TTC549 (cell line): ENCODE results near the gene PRICKLE3.

Experiments
- FAIRE-seq: peaks from 2 replicates; lab custom pipeline; 2012; peaks lifted over from hg19 to GRCh38; lab: Jason Lieb, UNC

The PRICKLE3 gene

DNA sequence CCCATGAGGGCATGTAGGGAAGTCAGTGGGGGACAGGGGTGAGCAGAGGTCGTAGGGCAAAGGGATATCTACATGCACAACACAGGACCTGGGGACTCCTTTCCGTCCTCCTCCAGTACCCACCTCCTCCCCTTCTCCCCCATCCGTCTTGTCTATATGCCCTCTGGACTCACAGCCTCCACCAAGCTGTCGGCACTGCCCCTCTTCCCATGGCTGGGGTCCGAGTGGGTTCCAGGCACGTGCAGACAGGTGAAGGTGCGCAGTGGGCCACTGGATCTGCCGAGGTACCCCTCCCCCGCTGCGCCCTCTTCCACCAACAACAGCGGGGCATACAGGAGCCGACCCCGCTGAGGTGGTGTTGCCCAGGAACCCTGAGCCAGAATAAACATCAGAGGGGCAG lies 19.3 kb upstream of the PRICKLE3 start:
- FAIRE-seq: no peak

DNA sequence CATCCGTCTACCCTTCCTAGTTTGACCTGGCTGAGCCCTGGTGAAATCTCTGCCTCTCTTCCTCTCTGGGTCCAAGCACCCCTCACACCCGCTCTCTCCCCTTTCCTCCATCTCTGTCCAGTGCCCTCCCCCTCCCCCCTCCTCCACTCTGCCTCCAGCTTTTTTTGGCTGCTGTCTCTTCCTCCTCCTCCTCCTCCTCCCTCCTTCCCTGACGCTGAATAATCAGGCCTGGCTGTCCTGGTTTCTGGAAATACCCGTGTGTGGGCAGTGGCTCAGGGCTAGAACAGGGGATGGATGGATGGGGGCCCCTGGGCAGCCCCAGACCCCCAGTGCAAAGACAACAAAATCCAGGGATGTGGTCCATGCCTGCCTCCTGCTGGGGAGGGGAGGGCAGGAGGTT lies 18.5 kb upstream of the PRICKLE3 start:
- no peak for FAIRE-seq

DNA sequence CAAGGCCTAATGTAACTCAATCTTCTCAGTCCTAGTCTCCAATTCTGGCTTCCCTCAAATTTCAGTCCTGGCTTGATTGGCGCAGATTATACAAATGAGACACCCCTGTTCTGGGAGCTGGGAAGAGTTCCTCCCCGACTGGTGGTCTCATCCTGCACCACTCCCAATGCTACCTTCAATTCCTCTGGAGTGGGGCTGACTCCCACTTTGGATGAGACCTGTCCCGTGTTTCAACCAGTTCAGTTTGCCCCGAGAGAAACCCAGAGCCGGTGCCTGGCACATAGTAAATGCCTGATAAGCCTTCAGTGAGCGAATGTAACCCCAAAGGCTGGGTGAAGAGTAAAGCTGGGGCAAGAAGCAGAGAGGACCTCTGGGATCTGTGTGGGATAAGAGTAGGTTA lies 17.8 kb upstream of the PRICKLE3 start:
- FAIRE-seq: no peak

DNA sequence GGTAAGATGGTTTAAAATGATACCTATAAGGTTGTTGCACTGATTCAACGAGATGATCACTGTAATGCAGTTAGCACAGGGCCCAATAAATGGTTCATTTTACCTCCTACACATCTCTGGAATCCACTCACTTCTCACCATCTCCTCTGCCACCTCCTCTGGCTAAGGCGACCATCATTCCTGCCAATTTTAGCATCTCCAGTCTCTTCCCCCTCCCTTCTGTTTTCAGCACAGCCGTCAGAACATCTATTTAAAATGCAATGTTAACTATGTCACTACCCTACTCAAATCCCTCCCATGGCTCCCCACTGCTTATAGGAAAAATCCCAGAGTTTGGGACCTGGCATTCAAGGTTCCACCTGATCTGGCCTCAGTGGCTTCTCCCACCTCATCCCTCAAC lies 17.4 kb upstream of the PRICKLE3 start:
- FAIRE-seq: no peak

DNA sequence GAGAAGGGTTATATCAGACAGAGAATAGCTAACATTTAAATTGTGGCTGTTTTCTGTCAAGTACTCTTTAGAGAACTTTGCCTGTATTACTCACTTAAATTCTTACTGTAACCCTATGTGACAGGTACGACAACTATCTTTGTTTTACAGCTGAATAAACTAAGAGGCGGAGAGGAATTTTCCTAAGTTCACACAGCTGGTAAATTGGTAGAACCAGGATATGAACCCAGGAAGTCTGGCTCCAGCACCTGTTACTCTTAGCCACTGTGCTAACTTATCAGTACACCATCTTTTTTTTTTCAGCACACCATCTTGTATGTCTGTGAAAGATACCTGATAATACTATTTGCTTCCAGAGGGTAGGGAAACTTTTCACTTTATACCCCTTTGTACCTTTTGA lies 15.8 kb upstream of the PRICKLE3 start:
- no peak for FAIRE-seq

DNA sequence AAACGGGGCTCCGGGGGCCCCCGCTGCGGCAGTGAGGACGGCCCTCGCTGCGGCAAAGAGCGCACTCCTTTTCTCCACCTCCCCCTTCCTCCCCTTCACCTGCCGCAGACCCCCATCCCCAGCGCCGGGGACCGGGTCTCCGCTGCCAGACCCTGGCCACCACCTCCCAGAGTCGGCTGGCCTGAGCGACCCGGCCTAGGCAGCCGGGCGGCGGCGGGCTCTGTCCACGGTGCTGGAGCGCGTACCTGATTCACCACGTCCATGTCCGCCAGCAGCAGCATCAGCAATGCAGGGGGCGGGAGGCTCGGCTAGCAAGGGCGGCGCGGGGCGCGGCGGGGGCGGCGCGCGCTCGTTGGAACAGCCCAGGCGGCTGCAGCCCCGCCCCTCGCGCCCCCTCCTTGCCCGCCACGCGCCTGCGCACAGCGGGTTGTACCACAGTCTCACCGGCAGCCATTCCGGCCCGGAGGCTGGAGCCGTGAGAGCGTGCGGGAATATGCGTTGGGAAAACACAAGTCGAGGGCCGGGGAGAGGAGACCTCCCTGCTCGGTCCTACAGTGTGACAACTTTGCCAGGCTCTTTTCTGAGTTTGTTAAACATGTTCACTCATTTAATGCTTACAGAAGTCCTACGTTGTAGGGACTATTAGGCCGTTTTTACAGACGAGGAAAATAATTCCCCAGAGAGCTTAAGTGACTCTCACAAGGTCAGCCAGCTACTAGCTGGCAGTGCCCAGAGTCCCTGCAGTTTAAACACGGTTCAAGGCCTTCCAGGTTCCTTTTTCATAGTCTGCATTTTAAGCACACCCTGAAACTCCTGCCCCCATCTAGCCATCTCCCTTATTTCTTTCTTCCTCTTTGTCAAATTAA lies 14.0 kb upstream of the PRICKLE3 start, which contains the start of gene SYP:
Gene SYP, minus strand, starts transcription at position 288 of the 866 bp plus-strand sequence. Its CDS starts 7 bp downstream, at position 281.
- no peak for FAIRE-seq

DNA sequence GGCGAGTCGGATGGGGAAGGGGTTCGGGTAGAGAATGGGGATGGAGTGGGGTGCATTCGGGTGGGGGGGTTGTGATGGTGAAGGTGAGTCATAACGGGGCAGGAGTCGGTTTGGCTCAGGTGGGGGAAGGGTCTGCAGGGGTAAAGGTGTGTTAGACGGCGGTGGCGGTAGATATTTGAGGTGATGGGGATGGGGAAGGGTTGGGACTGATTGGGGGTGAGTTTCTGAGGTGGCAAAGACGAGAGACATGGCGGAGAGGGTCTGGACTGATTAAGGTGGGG lies 13.1 kb upstream of the PRICKLE3 start:
- no peak for FAIRE-seq

DNA sequence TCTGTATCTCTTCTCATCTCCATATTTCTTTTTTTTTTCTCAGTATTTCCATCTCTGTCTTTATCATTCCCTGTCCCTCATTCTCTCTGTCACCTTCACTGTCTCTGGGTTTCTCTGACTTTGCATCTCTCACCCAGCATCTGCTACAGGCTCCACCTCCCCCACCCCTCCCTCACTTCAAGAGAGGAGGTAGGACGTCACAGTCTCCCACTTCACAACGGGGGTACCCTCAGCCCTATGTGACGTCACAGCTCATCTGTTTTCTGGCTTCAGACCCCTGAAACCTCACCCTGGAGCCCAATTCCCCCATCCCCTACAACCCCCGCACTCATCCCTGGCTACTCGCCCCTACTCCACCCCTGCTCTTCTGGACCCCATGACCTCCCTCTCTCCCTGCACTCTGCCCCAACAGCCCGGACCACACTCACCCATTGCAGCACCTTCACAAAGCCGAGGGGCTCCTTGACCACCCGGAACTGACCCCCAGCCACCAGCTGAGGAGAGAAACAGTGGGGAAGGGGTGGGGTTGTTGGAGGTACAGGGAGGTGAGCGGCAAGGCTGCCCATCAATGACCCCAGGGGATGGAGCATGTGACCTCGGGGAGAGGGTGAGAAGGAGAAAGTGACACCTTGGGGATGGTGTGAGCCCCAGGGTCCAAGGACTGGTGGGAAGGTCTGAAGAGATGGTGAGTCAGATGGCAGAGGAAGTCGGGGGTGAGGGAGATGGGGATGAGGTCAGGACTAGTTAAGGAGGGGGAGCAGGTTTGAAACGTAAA lies 12.6 kb upstream of the PRICKLE3 start:
- FAIRE-seq: no peak

DNA sequence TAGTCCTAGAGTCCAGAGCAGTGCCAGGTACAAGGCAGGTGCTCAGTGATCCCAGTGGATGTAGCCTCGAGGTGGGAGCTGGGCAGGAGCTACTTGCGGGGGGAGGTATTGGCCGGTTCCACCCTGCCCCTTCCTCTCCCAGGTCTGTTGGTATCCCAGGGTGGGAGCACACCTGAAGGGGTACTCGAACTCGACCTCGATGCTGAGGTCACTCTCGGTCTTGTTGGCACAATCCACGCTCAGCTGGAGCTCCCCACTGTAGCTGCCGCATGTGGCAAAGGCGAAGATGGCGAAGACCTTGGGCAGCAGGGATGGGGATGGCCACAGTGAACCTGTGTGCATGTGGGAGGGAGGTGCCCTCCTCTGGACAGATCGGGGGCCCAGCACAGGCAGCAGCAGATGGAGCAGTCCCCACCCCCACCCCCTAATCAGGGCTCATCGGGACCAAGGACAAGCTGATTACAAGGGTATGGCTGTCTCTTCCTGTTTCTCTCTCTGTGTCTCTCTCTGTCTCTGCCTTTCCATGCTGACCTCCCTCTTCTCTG lies 11.4 kb upstream of the PRICKLE3 start:
- no peak for FAIRE-seq

DNA sequence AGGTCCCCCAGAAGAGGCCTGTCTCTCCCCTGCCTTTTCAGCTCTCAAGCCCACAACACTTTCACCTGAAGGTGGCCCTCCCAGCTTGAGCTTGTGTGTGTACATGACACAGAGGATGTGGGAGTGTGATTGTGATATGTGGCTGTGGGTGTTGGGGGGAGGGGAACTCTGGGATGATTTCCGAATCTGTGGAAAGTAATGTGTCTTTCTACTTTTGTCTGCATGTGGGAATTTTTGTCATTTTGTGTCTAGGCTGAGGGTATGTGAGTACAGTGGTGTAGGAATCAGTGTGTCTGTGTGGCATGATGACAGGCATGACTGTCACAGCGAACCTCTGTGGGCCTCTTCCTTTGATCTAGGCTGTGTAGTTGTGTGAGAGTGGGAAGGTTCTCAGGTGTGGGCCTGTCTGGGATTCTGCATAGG lies 7.4 kb upstream of the PRICKLE3 start:
- FAIRE-seq: no peak

DNA sequence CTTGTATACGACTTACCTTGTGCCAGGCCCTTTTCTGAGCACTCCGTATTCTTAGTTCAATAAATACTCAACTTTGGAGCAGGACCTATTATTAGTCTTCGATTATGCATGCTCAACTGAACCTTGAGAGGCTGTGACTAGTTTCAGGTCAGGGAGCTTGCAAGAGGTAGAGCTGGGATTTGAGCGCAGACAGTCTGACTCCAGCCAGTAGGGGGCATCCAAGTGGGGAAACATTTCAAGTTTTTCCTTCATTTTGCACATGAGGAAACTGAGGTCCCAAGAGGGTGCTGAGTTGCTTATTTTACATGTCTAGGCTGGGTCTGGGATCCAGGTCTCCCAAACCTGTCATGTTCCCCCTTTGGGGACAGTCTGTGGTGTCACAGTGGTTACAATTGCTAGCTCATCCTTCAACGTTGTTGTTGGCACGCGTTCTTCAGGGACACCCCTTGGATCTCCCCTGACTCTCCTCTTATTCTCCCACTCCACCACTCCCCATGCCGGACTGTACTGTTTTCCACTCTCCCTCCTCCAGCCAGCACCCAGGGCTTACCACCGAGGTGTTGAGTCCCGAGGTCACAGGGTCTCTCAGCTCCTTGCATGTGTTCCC lies 6.7 kb upstream of the PRICKLE3 start:
- no peak for FAIRE-seq

DNA sequence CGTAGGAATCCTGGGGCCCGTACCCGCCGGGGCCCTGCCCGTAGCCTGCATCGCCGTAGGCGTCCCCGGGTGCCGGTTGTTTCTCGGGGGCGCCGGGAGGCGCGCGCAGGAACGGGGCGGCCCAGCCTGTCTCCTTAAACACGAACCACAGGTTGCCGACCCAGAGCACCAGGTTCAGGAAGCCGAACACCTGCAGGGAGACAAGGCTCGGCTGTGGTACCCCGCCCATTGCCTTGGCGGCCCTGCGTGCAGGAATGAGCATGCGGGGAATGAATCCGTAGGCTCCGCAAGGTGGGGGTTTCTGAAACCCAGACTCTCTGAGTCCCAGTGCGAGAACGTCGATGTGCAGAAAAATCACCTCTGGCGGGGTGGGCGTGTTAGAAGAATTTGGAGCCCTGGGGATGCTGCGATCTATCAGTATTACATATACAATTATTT lies 5.4 kb upstream of the PRICKLE3 start:
- no peak for FAIRE-seq

DNA sequence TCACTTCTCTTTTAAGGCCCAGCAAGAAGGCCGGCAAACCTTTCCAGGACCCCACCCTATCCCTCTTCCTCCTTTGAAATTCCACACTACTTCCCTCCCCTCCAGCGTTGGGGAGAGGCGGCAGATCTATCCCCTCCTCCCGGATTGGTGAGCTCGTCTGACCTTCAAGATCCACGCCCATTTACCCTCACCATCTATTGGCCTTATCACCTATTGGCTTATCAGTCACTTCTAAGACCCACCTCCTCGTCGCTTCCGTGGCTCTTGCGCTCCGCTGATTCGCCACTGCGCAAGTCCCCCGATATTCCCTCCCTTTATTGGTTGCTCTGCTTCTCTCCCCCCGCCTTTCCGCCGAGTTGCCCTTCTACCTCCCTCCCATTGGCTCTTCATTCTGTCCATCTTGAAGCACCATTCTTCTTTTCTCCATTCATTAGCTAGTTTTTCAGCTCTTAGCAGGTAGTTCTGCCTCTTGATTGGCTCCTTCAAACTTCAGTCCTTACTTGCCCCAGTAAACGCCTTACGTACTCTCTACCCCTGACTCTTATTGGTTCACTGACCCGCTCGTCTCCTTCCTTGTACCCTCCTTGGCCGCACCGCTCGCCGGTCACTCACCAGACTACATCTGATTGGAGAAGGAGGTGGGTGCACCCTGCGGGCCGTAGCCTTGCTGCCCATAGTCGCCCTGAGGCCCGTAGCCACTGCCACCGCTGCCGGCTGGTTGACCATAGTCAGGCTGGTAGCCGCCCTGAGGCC lies 4.8 kb upstream of the PRICKLE3 start:
- peak; percentile 95 for FAIRE-seq

DNA sequence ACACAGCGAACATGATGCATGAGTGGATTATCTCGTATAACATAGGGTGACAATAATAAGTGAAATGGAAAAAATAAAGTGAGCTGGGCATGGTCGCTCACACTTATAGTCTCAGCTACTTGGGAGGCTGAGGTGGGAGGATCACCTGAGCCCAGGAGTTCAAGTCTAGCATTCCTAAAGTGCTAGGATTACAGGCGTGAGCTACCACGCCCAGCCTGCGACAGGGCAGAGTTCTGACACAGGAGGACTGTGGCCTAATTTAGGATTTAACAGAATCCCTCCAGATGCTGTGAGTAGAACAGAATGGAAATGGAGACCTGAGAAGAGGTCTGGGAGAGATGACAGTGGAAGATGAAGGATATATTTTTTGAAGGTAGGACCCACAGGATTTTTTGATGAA lies 3.4 kb upstream of the PRICKLE3 start:
- no peak for FAIRE-seq

DNA sequence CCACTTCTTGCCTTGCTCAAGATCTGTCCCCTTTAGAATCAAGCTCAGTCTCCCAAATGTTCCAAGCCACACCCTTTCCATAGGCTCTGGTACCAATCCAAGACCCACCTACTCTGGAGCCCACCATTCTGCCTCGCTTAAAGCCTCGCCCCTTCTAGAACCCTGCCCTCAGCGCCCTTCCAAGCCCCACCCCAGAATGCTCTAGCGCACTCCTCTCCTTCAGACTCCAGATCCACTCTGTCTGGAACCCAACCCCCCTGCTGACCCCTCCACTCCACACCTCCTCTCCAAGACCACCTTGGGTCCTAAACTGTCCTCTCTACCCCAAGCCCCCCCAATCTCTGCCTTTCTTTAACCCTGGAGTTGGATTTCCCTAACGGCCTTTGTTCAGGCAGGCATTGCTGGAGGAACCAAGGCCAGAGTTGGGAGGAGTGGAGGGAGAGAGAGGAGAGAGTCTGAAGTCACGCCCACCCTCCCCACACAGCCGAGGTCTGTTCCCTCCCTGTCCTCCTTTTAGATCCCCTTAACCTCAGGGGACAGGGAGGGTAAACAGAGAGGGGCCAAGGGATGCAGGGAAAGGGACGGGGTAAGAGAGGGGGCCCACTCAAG lies 2.4 kb upstream of the PRICKLE3 start:
- no peak for FAIRE-seq

DNA sequence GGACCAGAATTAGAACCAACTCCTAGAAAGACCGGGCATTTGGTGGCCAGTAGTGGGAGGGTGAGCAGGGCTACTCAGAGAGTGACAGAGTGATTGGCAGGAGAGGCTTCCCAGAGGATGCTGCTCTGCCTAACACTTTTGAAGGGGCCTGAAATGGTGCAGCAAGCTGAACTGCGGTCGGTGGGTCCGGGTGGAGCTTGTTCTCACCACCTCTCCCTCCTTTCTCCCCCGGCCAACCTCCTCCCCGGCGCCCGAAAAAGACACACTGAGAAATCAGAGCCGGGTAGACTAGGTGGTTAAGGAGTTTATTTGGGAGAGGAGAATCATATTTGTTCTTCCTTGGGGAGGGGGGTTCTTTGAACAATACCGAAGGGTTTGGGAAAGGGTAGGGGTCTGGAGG lies 1.4 kb upstream of the PRICKLE3 start:
- no peak for FAIRE-seq

DNA sequence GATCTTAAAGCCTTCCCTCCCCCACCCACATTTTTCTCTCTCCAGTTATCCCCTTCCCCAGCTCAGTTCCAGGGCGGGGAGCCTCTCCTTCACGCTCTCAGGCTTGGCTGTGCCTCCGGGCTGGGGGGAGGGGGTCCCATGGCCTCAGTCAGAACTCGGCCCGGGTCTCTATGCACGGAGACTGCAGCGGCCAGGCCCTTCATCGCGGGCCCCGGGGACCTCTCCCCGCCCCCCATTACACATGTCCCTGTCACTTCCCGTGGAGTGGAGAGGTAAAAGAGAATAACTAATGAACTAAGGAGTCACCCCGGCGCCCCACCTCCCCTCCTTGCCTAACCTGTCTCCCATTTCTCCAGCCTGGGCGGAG lies 838 bp upstream of the PRICKLE3 start:
- FAIRE-seq: no peak

DNA sequence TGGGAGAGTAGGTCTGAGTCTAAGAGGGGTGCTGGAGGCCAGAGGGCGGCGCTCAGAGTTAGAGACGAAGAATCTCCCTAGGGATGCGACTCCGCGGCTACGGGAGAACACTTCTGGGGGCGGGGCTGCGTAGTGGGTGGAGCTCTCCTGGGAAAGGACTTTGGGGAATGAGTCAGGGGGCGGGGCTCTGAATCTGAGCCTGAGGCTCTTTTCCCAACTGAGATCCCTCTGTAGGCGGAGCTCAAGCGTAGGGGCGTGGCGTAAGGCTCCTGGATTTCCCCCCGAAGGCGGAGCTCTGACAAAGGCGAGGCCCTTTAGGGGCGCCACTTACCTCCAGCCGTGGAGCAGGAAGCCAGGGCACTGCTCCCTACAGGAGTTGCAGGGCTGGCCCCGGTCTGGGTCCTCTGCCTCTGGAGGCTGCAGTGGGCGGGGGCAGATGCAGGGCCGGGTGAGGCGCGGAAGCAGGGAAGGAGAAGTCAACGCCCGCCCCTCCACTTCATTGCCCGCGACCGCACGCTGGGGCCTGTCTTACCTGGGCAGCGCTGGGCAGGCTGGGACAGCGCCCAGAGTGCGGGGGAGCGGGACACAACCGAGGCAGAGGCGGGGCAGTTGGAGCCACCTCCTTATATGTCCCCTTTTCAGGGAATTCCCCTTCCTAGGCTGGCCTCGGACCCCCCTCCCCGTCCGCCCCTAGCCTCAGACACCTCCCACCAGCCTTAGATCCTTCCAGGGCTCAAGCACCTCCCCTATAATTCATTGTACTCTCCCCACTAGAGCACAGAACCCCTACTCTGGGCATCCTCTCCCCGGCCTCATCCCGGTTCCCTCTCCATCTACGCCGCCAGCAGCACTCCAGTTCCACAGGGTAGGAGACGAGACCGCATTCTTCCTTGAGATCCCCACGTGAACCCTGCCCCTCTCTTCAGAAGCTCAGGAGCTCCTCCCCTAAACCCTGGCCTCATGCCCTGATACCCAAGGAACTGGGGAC lies 1.6 kb downstream of the PRICKLE3 start:
- peak; percentile 13 for FAIRE-seq

DNA sequence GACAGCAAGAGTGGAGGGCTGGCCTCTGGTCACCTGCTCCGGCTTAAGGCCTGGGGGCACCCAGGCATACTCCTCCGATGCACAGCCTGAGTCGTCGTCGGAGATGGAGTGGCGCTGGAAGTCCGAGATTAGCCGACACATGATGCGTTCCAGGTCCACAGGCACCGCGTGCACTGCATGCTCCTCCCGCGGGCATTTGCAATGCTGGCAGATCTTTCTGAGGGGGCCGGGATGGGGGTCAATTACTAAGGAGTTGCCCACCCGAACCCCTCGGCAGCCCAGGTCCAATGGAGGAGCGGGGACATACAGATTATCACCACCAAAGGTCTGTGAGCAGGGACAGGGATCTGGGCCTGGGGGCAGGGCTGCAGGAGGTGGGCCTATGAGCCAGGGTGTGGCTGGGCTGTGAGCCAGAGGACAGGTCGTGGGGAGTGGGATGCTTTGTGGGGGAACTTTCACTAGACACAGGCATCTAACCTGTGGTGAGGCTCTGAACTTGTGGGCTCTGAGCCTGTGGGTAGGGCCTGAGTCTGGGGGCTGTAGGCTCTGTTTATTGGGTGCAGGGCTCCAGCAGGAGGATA lies 2.4 kb downstream of the PRICKLE3 start:
- no peak for FAIRE-seq

DNA sequence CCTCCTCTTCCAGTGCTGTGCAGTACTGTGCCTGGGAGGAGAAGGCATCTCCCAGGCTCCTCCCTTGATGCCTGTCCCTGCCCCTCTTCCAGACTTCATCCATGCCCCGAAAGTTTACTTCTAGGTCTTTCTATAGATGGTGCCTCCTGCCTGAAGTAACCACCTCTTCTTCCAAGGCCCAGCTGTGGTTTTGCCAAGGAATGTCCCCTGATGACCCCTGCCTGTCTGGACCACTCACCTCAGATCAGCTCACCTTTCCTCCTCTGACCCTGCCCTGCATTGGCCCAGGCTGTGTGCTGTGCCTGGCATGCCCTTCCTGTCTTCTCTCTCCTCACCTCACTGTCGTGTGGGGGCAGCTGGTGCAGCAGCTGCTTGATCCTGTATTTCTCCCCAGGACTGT lies 6.8 kb downstream of the PRICKLE3 start:
- no peak for FAIRE-seq
